ENCODE results near the gene SNAPC4. TPM values are rescaled to one million over a fixed set of nuclear protein-coding genes. Genes with fewer than 3 reads are reported as not detected.

Gene SNAPC4
- total RNA-seq, 1 experiment from 2014 or later, result 16.9 TPM

GRCh38 chr9:136433849-136434579, 34.0 kb upstream of the SNAPC4 start:
- DNase-seq (ENCODE audit: low spot score), result no peak

- DNase-seq (ENCODE audit: low spot score), result no peak
These were observed 33.2 kb upstream of the SNAPC4 start for GRCh38 chr9:136433043-136433715.

- no peak for DNase-seq (ENCODE audit: low spot score)
These were observed 32.6 kb upstream of the SNAPC4 start for GRCh38 chr9:136432591-136432990.

- no peak for DNase-seq (ENCODE audit: low spot score)
These were observed 31.9 kb upstream of the SNAPC4 start for GRCh38 chr9:136431782-136432350.

GRCh38 chr9:136430588-136431234, 30.7 kb upstream of the SNAPC4 start:
- no peak for DNase-seq (ENCODE audit: low spot score)

- DNase-seq (ENCODE audit: low spot score), result peak; percentile 54
These were observed 29.9 kb upstream of the SNAPC4 start for GRCh38 chr9:136429683-136430491.

GRCh38 chr9:136429075-136429628, 29.2 kb upstream of the SNAPC4 start:
- no peak for DNase-seq (ENCODE audit: low spot score)

GRCh38 chr9:136426787-136427186, 26.8 kb upstream of the SNAPC4 start:
- no peak for DNase-seq (ENCODE audit: low spot score)

GRCh38 chr9:136425367-136425766, 25.4 kb upstream of the SNAPC4 start:
- peak; percentile 54 for DNase-seq (ENCODE audit: low spot score)

- DNase-seq (ENCODE audit: low spot score), result no peak
These were observed 24.9 kb upstream of the SNAPC4 start for GRCh38 chr9:136424750-136425362.

- DNase-seq (ENCODE audit: low spot score), result no peak
These were observed 23.6 kb upstream of the SNAPC4 start for GRCh38 chr9:136423432-136424146.

- DNase-seq (ENCODE audit: low spot score), result no peak
These were observed 22.9 kb upstream of the SNAPC4 start for GRCh38 chr9:136422876-136423275.

- no peak for DNase-seq (ENCODE audit: low spot score)
These were observed 21.8 kb upstream of the SNAPC4 start for GRCh38 chr9:136421791-136422190.

- DNase-seq (ENCODE audit: low spot score), result no peak
These were observed 19.1 kb upstream of the SNAPC4 start for GRCh38 chr9:136419092-136419420.

GRCh38 chr9:136418182-136419091, 18.5 kb upstream of the SNAPC4 start:
- DNase-seq (ENCODE audit: low spot score), result no peak

GRCh38 chr9:136416914-136417313, 16.9 kb upstream of the SNAPC4 start:
- no peak for DNase-seq (ENCODE audit: low spot score)

- DNase-seq (ENCODE audit: low spot score), result no peak
These were observed 16.5 kb upstream of the SNAPC4 start for GRCh38 chr9:136416427-136416826.

GRCh38 chr9:136412962-136413361, 13.0 kb upstream of the SNAPC4 start:
- DNase-seq (ENCODE audit: low spot score), result no peak

- no peak for DNase-seq (ENCODE audit: low spot score)
These were observed 11.4 kb upstream of the SNAPC4 start for GRCh38 chr9:136411378-136411777.

Data from A172 (cell line).